Bronchial epithelial cell (primary cell): Measurements from ENCODE around the gene ADSS1. TPM values are rescaled to one million over a fixed set of nuclear protein-coding genes. Genes with fewer than 3 reads are reported as not detected.
A peak's percentile ranks its signal among the peaks of the same experiment; 100 is the strongest.

ENCODE experiments used
- DNase-seq: peaks from one replicate; pipeline ENCODE4 v3.0.0-alpha.2; 2010; ENCODE audit warnings: low read depth
- FAIRE-seq: peaks from 2 replicates; lab custom pipeline; 2011; peaks lifted over from hg19 to GRCh38; lab: Jason Lieb, UNC
- H3K27me3 ChIP-seq: 2 replicates; pipeline ENCODE4 v1.5.1; 2011; ENCODE audit warnings: low read length; ENCODE audit not compliant: control insufficient read depth, insufficient read depth
- H3K36me3 ChIP-seq: 2 replicates; pipeline ENCODE4 v1.5.1; 2011; ENCODE audit warnings: low read length; ENCODE audit not compliant: control insufficient read depth, insufficient read depth
- H3K4me3 ChIP-seq: 2 replicates; pipeline ENCODE4 v1.5.1; 2011; ENCODE audit warnings: mild to moderate bottlenecking, low read depth, low read length, control low read depth
- total RNA-seq: library from RNA; depleted of rRNA; stranded (reverse); fragments of >200 nt; gene quantifications from 2 replicates; pipeline ENCODE4 v1.2.1, GENCODE V29; 2014
- TF ChIP-seq, protein P1 (sequence below): IDR thresholded peaks from 2 replicates; pipeline ENCODE4 v1.5.1; 2011; ENCODE audit warnings: mild to moderate bottlenecking, moderate library complexity, low read length, control low read depth, inconsistent platforms; ENCODE audit not compliant: insufficient read depth, severe bottlenecking

The ADSS1 gene
- total RNA-seq, 1 donor from 2014 or later: 18.2 TPM

DNA sequence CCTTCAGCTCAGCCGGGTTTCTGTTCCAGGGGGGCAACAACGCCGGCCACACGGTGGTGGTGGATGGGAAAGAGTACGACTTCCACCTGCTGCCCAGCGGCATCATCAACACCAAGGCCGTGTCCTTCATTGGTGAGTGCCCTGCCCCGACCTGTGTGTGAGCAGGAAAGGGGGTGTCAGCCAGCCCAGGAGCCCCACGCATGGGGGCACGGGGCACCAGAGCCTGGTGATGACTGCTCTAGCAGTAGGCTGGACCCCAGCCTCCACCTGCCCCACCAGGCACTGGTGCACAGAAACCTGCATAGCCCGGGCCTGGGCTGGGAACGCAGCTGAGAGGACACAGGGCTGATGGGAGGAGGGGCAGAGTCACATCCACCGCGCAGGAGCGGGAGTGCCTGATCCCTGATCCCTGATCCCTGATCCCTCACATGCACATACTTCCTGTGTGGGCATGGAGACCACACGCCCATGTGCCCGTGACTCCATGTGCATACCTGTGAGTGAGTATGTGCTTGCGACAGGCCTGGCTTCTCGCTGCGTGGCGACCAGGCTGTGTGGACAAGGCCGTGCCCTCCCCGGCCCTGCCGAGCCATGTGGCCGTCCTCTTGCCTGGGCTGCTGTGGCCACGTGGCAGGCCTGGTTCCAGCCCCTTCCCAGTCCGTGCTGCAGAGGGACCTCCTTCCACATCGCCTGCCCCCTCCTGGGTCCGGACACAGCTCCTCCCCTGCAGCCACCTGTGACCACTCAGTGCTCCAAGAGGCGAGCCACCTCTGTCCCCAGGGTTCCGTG, 11.2 kb downstream of the ADSS1 start:
- FAIRE-seq: no peak
- TF ChIP-seq, protein P1, sequence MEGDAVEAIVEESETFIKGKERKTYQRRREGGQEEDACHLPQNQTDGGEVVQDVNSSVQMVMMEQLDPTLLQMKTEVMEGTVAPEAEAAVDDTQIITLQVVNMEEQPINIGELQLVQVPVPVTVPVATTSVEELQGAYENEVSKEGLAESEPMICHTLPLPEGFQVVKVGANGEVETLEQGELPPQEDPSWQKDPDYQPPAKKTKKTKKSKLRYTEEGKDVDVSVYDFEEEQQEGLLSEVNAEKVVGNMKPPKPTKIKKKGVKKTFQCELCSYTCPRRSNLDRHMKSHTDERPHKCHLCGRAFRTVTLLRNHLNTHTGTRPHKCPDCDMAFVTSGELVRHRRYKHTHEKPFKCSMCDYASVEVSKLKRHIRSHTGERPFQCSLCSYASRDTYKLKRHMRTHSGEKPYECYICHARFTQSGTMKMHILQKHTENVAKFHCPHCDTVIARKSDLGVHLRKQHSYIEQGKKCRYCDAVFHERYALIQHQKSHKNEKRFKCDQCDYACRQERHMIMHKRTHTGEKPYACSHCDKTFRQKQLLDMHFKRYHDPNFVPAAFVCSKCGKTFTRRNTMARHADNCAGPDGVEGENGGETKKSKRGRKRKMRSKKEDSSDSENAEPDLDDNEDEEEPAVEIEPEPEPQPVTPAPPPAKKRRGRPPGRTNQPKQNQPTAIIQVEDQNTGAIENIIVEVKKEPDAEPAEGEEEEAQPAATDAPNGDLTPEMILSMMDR: no peak

DNA sequence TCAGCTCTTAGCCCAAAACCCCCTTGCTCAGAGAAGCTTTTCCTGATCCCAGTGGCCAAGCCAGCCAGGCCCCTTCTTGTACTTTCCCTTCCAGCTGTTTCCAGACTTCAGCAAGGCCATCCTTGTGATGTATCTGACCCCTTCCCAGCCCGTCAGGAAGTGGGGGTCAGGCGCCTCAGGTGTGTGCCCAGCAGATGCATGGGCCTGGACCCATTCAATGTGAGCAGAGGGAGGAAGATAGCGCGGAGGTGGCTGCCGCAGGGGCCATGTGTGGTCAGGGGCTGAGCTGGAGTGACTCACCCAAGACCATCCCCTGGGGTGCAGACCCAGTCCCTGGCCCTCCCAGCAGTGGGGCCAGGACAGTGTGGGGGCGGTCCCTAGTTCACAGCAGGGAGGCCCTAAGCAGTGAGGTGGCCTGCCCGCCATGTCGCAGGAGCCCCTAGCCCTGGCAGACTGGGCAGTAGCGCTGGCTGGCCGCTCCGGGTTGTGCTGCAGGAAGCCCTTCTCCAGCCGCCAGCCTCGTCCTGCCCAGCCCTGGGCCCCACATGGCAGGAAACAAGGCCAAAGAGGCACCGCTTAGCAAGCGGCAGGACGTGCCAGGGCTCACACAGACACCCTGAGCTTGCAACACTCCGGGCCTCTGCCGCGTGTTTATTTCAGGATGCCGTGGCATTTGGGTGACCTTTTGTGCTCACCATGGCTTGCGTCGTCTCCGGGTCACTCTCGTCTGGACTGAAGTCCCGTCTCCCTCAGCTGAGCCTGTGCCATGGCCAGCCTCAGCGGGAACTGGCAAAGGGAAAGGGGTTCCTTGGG, 12.0 kb downstream of the ADSS1 start:
- H3K27me3 ChIP-seq: no peaks in the 10 kb centered on the region
- no peak for FAIRE-seq
- TF ChIP-seq, protein P1: no peak
- H3K4me3 ChIP-seq: no peak overlapping the region
- peaks cover 17% of the 10 kb centered on the region for H3K36me3 ChIP-seq
- DNase-seq: peak; percentile 67

More for the DNA sequence above, 11.2 kb downstream of the ADSS1 start:
- DNase-seq: no peak
- Histone ChIP-seq H3K27me3 (no peaks in the 10 kb centered on the region), H3K36me3 (peaks cover 16% of the 10 kb centered on the region), H3K4me3 (no peak overlapping the region)

DNA sequence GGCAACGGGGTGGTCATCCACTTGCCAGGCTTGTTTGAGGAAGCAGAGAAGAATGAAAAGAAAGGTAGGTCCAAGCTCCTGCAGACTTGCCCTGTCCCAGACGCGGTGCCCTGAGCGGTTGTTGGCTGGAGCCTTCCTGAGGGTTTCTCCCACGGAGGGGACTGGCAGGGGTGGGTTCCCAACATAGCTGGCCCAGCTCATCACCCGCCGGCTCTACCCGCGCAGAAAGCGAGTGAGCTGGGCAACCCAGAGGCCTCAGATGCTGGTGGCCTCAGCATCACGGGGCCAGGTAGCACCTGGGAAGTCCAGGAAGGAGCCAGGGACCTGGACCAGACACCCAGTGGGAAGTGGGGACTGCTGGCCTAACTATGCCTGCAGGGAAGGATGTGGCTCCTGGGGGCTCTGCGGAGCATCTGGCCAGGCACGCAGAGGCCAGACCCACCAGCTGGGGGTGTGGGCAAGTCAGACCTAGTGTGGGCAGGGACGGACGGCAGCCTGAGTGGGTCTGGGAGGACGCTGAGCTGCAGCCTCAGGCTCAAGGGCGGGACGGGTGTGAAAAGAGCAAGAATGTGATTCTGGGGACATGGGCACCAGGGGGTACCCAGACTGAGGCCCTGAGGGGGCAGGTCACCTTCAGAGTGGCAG, 14.5 kb downstream of the ADSS1 start:
- H3K27me3 ChIP-seq: no peaks in the 10 kb centered on the region
- H3K36me3 ChIP-seq: peaks cover 29% of the 10 kb centered on the region
- TF ChIP-seq, protein P1: no peak
- no peak for FAIRE-seq
- DNase-seq: no peak
- no peak overlapping the region for H3K4me3 ChIP-seq

- no peak for DNase-seq
- H3K36me3 ChIP-seq: peaks cover 29% of the 10 kb centered on the region
- TF ChIP-seq, protein P1: no peak
- H3K4me3 ChIP-seq: no peak overlapping the region
- no peak for FAIRE-seq
- no peaks in the 10 kb centered on the region for H3K27me3 ChIP-seq
Measured at GRCh38 chr14:104739026-104739425, 15.0 kb downstream of the ADSS1 start.

DNA sequence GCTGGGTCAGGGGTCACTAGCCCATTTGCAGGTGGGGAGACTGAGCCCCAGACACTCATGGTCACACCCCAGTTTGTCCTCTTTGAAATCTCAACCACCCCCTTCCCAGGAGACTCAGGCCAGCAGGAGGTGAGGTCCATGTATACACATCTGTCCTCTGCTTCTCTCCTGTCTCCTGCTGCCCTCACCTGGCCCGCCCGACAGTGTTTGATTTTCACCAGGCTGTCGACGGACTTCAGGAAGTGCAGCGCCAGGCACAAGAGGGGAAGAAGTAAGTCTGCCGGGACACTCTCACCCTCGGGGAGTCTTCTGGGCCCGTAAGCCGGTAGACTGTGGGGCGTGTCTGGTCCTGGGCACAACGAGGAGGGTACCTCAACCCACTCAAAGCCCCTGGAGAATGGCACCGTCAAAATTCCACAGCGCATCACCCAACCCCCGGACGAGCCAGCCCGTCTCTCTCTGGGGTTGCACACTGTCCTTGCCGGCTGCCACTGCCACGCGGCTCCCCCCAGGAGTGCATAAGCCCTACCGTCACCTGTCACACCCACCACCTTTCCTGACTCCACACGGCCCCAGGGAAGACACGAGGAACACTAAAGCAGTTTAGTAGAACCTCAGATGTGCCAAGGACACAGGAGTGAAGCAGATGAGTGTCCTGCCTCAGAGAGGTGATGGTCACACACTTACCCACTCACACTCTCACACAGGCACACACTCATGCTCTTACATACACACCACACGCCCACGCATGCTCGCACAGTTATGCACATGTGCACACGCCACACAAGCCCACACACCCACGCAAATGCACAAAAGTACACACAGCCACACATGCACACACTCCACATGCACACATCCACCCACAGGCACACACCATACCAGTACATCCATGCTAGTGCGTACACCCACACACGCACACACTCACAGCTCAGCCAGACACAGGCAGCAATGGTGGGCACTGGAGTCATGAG, 15.8 kb downstream of the ADSS1 start:
- FAIRE-seq: peak; percentile 94
- no peaks in the 10 kb centered on the region for H3K27me3 ChIP-seq
- no peak for DNase-seq
- H3K4me3 ChIP-seq: no peak overlapping the region
- TF ChIP-seq, protein P1: no peak
- H3K36me3 ChIP-seq: peaks cover 29% of the 10 kb centered on the region
